Measurements from ENCODE around the gene CTDSPL. TPM values are rescaled to one million over a fixed set of nuclear protein-coding genes. Genes with fewer than 3 reads are reported as not detected.

Gene CTDSPL
- total RNA-seq, 4 donors from 2014 or later, result 33.4 to 72.6 (median 54.0) TPM

DNA sequence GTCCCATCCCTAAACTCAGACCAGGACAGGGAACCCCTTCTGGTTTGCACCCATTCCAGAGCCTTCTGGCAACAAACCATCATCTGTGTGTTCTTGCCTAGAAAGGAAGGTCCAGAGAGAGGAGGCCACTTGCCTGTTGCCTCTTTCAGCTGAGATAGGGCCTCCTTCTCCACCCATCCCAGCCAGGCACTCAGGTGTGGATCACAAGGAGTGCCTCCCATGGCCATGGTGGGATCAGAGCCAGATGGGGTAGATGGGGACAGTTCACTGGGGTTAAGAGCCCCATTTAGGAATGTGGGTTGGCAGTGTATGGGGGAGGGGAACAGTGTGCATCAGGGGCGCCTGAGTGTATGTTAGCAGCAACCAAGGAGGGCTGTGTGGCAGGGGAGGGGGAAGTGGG lies 8.9 kb upstream of the CTDSPL start:
- no peaks in the 10 kb centered on the region for H3K9me3 ChIP-seq
- TF ChIP-seq POLR2AphosphoS5 (IDR thresholded peaks at IDR 0.05) (no peak), EP300 (IDR thresholded peaks at IDR 0.05) (no peak), POLR2A (IDR thresholded peaks at IDR 0.05) (no peak)
- TF ChIP-seq, protein P1, sequence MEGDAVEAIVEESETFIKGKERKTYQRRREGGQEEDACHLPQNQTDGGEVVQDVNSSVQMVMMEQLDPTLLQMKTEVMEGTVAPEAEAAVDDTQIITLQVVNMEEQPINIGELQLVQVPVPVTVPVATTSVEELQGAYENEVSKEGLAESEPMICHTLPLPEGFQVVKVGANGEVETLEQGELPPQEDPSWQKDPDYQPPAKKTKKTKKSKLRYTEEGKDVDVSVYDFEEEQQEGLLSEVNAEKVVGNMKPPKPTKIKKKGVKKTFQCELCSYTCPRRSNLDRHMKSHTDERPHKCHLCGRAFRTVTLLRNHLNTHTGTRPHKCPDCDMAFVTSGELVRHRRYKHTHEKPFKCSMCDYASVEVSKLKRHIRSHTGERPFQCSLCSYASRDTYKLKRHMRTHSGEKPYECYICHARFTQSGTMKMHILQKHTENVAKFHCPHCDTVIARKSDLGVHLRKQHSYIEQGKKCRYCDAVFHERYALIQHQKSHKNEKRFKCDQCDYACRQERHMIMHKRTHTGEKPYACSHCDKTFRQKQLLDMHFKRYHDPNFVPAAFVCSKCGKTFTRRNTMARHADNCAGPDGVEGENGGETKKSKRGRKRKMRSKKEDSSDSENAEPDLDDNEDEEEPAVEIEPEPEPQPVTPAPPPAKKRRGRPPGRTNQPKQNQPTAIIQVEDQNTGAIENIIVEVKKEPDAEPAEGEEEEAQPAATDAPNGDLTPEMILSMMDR (IDR thresholded peaks at IDR 0.05), result no peak
- H3K36me3 ChIP-seq, result peaks cover 0 to 21% of the 10 kb centered on the region in 2 donors
- 83% methylated on average over 1 of the region's 1 CpG for WGBS, 2 donors (ENCODE audit: low coverage in 1 of 2)
- no peak overlapping the region for H3K4me3 ChIP-seq
- ATAC-seq, result no peak
- H3K27ac ChIP-seq, result no peak overlapping the region
- H3K27me3 ChIP-seq, result no peaks in the 10 kb centered on the region
- H3K4me1 ChIP-seq, result peaks cover 0 to 24% (median 4%) of the 10 kb centered on the region in 3 donors

- Histone ChIP-seq H3K27me3 (no peaks in the 10 kb centered on the region), H3K4me1 (peaks cover 0 to 20% (median 0%) of the 10 kb centered on the region in 3 donors), H3K9me3 (no peaks in the 10 kb centered on the region), H3K36me3 (peaks cover 0 to 21% of the 10 kb centered on the region in 2 donors), H3K4me3 (no peak overlapping the region), H3K27ac (no peak overlapping the region)
- 74 to 76% methylated on average over 9 to 11 of the region's 11 CpGs for WGBS, 2 donors (ENCODE audit: low coverage in 1 of 2)
- no peak for ATAC-seq
- TF ChIP-seq EP300 (IDR thresholded peaks at IDR 0.05), result no peak
- no peak for TF ChIP-seq POLR2AphosphoS5 (IDR thresholded peaks at IDR 0.05)
- TF ChIP-seq, protein P1 (IDR thresholded peaks at IDR 0.05), result no peak
- TF ChIP-seq POLR2A (IDR thresholded peaks at IDR 0.05), result no peak
These were observed 7.8 kb upstream of the CTDSPL start for GRCh38 chr3:37853691-37854413.

- 16 to 21% methylated on average over 4 of the region's 5 CpGs for WGBS, 2 donors (ENCODE audit: low coverage in 1 of 2)
- Histone ChIP-seq H3K27ac (peak overlapping the region in 1 of 4 donors; percentile 35), H3K4me3 (no peak overlapping the region), H3K4me1 (peaks cover 0 to 36% (median 5%) of the 10 kb centered on the region in 3 donors), H3K27me3 (no peaks in the 10 kb centered on the region), H3K36me3 (peaks cover 0 to 8% of the 10 kb centered on the region in 2 donors), H3K9me3 (no peaks in the 10 kb centered on the region)
- TF ChIP-seq POLR2A (IDR thresholded peaks at IDR 0.05) (no peak), EP300 (IDR thresholded peaks at IDR 0.05) (no peak), POLR2AphosphoS5 (IDR thresholded peaks at IDR 0.05) (no peak)
- TF ChIP-seq, protein P1 (IDR thresholded peaks at IDR 0.05), result peak in 3 of 4 experiments; percentile 94 to 96 (median 94)
- ATAC-seq, result peak; percentile 30
These were observed 6.2 kb upstream of the CTDSPL start for GRCh38 chr3:37855363-37855970.

DNA sequence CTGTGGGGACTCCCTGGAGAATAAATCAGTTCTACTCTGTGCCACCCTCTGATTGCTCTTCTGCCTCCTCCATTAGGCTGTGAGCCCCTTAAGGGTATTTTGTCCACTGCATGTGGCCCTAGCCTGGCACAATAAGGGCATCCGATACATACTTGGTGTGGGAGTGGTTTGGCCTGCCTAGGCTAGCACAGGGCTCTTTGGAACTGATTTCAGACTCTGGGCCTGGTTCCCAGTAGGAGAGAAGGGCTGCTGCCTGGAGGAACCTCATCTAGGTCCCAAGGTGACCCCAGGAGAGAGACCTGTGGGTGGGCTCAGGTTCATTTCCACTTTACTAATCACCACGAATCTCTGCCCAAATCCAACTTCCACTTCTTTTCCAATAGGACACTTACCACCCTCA lies 5.3 kb upstream of the CTDSPL start:
- Histone ChIP-seq H3K4me3 (no peak overlapping the region), H3K27me3 (no peaks in the 10 kb centered on the region), H3K27ac (peak overlapping the region in 3 of 4 donors; percentile 21 to 35 (median 28)), H3K4me1 (peaks cover 0 to 42% (median 5%) of the 10 kb centered on the region in 3 donors), H3K36me3 (no peaks in the 10 kb centered on the region), H3K9me3 (no peaks in the 10 kb centered on the region)
- TF ChIP-seq POLR2A (IDR thresholded peaks at IDR 0.05), result no peak
- TF ChIP-seq, protein P1 (IDR thresholded peaks at IDR 0.05), result no peak
- TF ChIP-seq EP300 (IDR thresholded peaks at IDR 0.05), result no peak
- TF ChIP-seq POLR2AphosphoS5 (IDR thresholded peaks at IDR 0.05), result no peak
- 29% methylated on average over 1 of the region's 2 CpGs; no CpG with 5 or more reads in 1 of the 2 donors for WGBS, 2 donors (ENCODE audit: low coverage in 1 of 2)
- ATAC-seq, result no peak
